Activated CD4-positive, alpha-beta T cell treated with anti-CD3 and anti-CD28 coated beads for 24 hours (primary cell): ENCODE data around the gene CACNA1C.
"Not testable (repeated sequence)": the region's sequence is repeated elsewhere in the genome, so short reads cannot be mapped to it uniquely, and the experiment has no call there.

Source experiments
- DNase-seq, 2 donors: peaks; one replicate each; pipeline ENCODE4 v3.0.0-alpha.2; 2020; ENCODE audit warnings: low read depth in 2 of 2

CACNA1C gene

DNA sequence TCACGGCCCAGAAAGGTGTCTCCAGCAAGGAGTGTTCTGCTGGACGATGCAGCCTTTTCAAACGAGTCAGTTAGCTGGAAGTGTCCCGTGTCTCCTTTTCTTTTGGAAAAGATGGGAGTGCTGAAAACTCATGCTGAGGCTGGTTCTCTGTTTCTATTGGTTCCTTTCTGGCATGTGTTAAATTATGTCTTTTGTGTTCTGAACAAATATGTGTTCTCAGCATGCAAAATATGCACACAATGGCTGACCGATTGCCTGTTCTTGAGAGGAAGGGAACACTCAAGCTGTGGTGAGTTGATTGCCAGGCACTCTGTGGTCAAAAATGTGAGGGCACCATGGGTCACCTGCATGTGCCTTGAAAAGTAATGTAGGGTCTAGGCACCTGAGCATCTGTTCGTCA lies 181.3 kb downstream of the CACNA1C start:
- DNase-seq: no peak

DNA sequence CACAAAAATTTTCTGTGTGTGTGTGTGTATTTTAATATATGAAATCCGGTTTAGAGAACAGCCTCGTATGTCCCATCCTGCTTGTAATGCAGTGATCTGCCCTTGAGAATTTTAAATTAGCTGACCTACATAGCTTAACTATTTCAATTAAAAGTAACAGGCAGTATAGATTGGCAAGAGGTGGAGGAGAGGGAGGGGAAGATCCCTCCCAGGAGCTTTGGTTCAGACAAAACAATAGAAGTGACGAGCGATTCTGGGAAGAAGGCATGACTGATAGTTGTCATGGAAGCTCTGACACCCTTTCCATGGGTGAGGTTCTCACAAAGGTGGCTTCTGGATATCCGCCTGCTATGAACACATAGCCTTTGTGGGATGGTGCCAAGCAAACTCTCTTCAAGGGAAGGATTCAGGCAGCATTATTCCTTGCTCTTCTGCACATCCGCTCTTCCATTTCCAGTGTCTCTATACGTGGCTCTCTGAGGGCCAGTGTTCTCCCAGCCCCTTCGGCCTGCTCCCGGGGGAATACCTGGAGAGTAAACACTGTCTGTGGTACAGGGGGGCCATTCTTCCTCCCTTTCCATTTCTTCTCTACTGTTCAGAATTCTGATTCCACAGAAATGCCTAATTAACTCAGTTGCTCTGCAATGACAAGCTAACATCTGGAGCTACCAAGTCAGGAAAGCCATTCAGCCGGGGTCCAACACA lies 182.0 kb downstream of the CACNA1C start:
- no peak for DNase-seq

DNA sequence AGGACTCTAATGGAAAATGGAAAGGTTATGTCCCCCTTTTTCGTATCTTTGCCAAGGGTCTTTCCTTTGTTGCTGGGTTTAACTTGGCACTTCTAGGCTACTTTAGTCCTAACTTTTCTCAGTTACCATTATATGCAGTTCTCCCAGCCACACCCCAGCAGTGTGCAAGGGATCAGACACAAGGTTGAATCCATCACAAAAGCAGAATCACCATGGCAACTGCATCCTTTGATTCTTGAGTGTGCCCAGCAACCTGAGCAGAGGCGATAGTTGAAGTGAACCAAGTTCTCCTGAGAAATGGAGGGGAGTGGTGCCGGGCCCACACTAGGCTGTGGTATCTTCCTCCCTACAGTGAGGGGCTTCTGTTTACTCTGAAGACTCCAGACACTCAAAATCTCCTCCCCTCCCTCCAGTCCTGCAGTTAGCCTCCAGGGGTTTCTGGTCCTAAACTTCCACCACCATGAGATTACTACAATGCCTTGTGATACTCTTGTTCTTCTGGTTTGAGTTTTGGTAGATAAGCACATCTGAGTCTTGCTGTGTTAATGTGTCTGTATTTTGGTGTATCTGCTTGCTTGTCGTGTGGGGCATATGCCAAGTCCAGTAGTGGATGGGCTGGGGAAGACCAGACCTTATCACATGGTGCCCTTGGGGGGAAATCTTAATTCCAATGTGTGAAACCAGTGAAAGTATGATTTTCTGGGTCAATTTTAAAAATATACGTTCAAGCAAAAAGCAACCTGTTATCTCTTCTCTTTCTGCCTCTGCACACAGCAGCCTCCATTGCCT lies 183.9 kb downstream of the CACNA1C start:
- DNase-seq: no peak

DNA sequence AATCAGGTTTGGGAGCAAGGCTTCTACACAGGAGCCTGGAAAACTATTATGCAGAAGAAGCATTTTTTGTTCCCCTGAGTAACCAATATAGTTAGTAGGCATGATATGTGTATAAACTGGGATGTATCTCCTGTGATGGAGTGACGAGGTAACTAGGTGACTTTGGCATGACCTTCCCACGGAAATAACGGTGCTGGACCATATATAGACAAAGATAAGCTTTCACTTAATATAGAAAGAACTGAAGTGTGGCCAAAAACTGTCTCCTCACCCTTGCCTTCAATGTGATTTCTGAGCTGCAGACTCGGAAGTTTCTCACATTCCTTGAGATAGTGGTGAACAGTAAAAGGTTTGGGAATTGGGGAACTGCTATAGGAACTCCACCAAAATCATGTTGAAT lies 185.3 kb downstream of the CACNA1C start:
- DNase-seq: no peak

DNA sequence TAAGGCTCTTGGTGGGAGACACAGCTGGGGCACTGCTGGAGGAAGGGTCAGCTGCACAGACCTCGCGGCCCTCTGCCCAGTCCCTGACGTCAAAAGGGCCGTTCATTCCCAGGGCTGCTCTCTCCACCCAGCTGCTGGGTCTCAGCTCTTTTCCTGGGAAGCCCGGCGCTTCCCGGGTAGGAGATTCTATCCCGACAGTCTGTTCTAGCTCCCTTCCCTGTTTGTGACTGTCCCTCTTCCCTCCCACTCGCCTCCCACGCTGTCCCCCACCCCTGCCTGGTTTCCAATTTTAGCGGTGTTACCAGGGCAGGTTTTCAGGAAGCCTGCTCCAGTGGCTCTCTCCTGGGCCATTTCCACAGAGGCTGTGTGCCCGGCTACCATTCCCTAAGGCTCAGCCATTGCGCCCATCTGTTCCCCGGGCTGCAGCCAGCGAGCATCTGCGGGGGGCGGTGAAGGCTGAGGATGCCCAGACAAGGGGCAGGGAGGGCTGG lies 186.6 kb downstream of the CACNA1C start:
- DNase-seq: no peak

DNA sequence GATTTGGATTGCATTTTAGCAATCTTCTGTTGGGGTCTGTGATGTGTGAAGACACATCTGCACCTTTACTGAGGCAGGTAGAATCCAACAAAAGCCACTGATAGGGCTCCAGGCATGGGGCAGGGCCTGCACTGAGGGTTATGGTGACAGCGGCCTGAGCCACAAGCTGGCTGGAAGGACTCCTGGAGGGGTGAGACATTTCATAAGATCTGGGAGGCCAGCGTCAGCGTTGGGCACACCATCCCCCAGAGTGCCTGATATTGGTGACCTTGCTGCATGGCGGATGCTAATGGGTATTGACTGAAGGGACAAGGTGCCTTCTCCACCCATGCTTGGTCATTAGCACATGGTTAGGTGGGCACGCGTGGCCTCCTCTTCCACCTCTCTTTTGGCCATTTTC lies 187.6 kb downstream of the CACNA1C start:
- no peak for DNase-seq

DNA sequence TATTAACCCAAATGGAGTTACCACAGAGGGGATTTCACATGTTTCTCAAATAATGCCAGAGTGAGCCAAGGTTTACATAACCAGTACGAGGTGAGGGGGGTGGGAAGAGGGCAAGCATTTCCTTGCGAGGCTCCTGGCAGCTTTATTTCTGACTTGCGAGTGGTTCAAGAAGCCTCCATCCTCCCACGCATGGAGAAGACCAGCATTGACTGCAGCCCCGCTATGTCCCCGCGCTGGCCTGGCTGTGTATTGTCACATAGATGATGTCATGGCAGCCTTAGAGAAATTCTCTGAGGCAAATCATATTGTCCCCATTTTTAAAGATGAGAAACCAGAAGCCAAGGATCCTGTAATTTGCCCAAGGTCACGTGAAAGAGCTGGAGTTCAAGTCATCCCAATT lies 188.2 kb downstream of the CACNA1C start:
- DNase-seq: no peak

DNA sequence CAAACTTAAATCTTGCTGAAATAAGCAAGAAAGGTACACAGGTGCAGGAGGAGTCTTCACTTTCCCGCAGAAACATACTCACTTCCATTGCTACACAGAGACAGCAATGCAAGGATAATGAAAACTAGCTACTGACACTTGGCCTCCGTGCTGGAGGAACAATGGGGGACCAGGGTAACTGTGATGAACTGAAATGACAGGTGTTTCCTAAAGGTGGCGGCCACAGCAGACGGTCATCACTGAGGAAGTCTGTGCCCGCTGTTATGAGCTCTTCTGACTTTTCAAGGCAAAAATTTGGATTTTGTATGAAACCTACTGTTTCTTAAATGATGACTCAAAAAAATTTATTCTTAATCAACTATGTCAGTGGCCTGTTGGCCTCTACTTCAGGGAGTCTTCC lies 189.4 kb downstream of the CACNA1C start:
- no peak for DNase-seq

DNA sequence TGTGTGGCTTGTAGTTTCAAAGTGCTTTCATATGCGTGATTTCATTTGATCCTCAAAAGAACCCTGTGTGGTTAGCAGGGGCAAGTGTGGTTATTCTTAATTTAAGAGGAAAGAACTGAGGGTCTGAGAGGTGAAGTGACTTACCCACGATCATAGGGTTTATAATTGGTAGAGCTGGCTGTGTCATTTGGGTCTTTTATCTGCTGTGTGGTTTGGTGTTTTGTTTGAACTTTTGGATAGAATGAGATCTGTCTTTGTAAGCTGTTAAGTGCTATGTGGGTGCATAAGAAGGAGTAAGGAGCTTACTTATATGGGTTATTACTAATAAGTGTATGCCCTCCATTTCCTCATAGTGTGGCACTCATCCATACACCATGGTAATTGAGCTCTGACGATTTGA lies 190.0 kb downstream of the CACNA1C start:
- no peak for DNase-seq

DNA sequence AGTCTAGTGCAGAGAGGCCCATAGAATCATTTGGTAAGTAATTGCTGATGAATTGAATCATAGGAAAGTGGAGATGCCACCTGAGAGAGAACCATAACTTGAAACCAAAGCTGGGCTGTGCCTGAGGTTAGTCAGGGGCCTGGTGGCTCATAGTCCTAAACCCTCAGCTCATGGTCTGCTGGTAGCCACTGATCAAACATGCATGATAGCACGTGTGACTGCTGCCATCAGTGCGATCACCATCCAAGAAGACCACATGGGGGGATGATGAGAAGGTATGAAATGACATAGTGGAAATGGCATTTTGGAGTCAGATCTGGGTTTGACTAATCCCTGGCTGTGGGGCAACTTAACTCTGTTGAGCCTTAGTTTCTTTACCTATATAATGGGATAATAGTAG lies 190.5 kb downstream of the CACNA1C start:
- no peak for DNase-seq

DNA sequence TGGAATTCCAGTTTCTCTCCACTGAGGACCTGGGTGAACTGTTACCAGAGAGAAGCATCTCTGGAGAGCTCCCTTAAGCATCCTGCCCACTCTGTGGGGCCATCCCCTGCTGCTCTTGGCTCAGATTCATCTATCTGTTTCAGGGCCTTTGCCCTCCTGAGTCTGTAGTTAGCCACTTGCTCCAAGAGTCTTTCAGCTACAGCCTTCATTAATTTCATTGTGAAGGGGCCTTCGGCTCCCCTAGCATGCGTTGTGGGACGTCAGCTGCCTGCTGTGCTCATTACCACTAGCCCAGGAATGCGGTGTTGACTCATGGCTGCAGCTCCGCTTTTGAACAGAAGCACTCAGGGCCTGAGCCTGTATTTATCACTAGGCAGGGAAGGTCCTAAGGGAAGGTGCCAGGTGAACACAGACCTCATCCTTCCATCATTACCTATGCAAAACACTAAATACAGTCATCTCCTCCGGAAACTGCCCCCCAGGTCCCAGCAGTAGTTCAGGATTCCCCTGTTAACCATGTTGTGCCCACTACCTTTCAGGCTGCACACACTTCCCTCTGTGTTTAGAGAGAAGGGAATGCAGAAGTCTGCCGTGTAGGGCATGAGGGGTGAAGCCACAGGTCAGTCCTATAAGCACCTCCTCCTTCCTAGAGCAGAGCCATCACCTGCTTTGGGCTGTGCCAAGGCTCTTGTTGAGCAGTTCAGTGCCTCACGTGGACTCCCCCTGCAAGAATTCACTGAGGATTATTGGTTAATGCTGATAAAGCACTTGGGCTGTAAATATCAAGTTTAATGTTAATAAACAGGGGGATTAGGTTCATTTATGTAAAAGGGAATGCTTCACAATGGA lies 191.4 kb downstream of the CACNA1C start:
- no peak for DNase-seq

DNA sequence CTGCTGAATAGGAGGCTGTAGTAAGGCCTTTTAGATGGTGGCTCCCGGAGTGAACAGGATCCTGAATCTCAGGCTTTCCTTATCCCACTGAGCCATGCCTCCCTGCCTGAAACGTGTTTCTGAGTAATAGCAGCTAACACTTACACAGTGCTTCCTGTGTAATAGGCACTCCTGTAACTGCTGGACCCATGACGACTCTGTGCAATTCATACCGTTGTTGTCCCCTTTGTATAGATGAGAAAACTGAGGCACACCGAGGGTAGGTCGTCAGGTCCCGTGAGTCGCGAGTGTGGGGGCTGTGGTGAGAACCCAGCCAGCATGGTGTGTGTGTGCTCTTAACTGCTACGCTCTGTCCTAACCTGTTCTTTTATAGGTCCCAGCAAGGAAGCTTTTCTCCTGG lies 193.6 kb downstream of the CACNA1C start:
- no peak for DNase-seq

DNA sequence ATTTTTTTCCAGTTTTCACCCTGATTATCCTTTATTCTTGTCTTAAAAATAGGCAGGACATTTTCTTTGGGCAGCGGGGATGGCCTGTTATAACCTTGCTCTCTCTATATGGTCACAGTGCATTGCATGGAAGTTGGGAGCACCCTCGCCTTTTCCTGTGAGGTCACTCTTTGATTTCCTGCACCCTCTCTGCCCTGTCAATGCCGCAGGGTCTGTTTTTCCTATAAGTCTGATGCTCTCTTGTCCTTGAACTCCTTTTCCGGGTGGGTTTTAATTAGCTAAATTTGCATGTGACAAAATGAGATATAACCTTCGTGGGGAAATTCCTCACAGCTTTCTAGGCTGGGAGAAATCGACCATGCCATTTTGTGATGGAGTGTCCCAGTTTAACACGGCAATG lies 194.3 kb downstream of the CACNA1C start:
- no peak for DNase-seq

DNA sequence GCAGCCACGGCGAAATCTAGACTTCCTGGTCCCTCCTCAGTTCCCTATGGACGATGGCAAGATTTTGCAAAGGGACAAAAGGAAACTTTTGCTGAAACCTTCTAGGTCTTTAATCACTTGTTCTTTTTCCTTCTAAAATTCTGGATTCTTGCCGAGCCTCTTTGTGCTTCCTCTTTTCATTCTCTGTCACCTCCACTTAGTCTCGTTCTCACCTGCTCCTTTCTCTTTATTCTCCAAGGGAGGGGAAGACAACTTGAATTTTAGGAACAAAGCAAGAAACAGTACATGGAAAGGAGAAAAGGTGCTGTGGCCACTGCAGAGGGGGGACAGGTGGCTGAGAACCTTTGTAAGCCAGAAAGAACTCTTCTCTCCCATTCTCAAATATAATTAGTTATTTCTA lies 194.8 kb downstream of the CACNA1C start:
- DNase-seq: no peak

DNA sequence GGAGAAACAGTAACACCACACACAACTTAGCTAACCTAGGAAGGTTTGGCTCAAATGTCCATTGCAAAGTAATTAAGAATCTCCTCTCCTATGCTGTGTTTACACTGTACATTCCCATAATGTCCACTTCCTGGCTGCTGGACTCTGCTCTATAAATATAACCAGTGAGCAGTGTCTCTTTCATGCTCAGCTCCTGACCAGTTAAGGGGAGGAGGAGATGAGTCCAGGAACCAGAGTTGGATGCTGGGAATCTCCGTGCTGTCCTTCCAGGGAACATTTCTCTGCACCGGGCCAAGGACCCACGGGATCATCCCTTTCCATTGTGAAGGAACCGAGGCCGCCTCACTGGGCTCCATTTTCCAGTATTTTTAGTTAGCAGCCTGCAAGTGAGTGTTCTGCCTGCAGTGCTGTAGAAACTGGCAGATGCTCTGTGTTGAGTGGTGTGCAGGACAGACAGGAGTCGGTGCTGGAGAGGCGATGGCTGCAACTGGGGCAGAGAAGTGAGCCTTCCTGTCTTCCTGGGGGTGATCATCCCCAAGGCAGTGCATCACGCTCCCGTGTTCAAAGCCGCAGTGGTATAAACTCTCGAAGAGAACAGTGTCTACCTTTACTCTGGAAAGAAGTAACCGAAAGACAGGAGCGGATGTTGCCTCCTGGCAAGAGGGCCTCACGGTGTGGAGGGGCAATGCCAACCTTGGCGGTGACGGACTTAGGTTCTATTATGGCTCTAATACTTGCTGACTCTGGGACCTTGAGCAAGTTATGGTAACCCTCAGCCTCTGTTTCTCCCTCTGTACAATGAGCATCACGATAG lies 195.5 kb downstream of the CACNA1C start:
- DNase-seq: no peak

DNA sequence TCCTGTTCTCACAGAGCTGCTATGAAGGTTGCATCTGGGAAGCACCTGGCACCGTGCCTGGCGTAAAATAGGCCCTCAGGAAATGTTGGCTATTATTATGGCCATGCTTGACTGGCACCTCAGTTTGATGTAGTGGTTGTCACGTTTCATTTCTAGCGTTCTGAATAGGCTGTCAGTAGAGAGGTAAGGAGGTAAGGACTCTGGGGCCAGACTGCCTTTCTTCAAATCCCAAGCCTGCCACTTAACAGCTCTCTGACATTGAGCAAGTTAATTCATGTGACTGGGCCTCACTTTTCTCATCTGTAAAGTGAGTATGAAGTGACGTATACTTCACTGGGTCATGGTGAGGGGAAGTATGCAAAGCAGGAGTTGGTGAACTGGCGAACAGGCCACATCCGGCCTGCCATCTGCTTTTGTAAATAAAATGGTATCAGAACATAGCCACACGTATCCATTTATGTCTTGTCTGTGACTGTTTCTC lies 196.2 kb downstream of the CACNA1C start:
- no peak for DNase-seq

DNA sequence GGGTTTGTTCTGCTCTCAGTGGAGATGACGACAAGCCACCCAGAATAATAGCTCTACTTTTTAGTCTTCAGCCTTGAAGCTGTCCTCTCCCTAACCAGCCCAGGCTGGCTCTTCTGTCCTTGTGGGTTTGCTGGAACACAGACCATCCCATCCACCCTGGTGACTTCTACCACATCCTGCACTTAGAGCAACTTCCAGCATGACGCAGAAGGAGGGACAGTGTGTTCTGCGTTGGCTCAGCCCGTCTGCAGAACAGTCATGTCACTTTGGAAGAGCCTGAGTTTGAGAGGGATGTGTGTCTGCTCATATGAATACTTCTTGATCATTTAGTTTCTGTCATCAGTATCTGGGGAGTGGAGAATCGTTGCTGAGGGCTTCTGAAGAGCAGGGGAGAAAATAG lies 198.0 kb downstream of the CACNA1C start:
- DNase-seq: no peak

DNA sequence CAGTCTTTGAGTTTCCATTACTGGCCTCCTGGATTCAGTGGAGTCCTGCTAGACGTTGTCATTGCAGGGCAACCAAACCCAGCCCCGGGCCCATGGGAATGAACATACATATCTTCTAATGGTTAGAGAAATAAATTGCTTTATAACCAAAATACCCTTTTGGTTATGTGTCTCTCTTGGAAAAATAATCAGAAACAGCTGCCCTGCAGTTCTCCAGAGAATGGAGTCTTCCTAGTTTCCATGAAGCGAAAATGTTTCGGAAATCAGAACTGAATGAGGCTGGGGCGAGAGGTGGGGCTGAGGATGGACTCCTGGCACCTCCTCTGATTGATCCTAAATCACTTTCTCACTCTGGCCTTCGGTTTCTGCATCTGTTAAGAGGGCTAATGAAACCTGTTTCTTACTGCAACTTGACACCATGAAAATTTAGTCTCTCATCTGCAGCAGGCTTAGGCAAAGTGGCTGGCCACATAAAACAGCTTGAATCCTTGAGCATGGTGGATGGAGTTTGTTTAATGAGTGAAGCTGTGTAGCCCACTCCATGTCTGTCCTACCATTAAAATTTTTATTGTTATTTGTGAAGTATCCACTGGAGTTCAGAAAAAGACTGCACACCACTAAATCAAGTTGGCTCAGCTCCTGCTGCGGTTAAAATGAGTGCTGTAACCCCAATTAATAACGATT lies 198.9 kb downstream of the CACNA1C start:
- DNase-seq: no peak

DNA sequence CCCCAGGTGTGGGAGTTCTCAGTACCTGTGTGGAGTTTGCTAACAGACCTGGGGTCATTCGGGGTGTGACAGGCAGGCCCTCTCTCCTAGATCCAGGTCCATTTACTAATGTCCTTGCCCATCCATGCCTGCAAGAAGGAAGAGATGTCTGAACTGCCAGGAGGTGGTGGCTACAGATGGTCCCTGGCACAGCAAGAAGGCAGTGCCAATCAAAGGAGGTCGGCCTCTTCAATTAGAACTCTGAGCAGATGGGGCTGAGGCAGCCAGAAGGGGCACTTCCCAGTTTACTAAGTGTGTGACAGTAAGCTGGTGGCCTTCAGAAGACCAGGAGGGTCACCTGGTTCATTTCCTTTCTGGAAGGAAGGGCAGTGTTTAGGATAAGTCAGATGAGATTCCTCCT lies 202.5 kb downstream of the CACNA1C start:
- no peak for DNase-seq

DNA sequence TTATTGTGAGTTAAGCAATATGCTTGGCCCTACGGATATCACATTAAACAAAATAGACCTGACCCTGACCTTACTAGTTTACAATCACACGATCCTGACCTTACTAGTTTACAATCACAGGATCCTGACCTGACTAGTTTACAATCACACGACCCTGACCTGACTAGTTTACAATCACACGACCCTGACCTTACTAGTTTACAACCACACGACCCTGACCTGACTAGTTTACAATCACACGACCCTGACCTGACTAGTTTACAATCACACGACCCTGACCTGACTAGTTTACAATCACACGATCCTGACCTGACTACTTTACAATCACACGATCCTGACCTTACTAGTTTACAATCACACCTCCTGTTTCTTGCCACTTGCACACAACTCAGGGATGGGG lies 202.9 kb downstream of the CACNA1C start:
- DNase-seq: not testable (repeated sequence)

DNA sequence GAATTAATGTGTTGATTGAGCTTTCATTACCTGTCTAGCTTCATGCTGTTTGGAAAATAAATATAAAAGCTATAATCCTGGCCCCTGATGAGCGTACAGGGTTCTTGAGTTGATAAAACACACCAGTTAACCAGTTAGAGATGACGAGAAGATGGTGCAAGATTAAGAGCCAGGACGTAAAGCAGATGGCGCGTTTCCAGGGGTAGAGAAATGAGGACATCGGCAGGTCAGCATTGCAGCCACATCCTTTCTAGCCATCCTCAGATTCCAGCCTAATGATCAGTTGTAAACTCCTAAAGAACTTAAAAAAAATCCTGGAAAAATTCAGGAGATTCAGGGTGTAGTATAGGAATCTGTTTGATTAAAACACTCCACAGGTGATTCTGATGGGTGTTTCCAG lies 203.7 kb downstream of the CACNA1C start:
- DNase-seq: no peak
